HG03280 (cell line): ENCODE results near the gene ZFHX2.

Experiments
- ATAC-seq: cut with Tn5 transposase; IDR thresholded peaks from one replicate; pipeline ENCODE4 v1.9.1; 2021; ENCODE audit warnings: mild to moderate bottlenecking, moderate library complexity; ENCODE audit not compliant: unreplicated experiment

The ZFHX2 gene

GRCh38 chr14:23481362-23481970, 70.1 kb downstream of the ZFHX2 start:
- no peak for ATAC-seq

GRCh38 chr14:23478109-23478759, 73.3 kb downstream of the ZFHX2 start:
- ATAC-seq: no peak

GRCh38 chr14:23470947-23471346, 80.6 kb downstream of the ZFHX2 start:
- ATAC-seq: no peak
